H1 (cell line): ENCODE results near the gene MRPL52. TPM values are rescaled to one million over a fixed set of nuclear protein-coding genes. Genes with fewer than 3 reads are reported as not detected.

Experiments used
- CTCF ChIA-PET: fragments of 300-600 bp; sonication (Branson Sonifier 250); formaldehyde crosslinking; loops from one replicate; lab custom pipeline; 2021; ENCODE audit not compliant: partially characterized antibody; lab: Charles Lee
- POLR2A ChIA-PET: fragments of 300-600 bp; sonication (Branson Sonifier 250); formaldehyde crosslinking; loops from one replicate; lab custom pipeline; 2021; ENCODE audit warnings: inconsistent platforms; ENCODE audit not compliant: partially characterized antibody; lab: Charles Lee
- DNase-seq, 2 experiments: peaks; one replicate each; pipeline versions ENCODE4 v3.0.0 to v3.0.0-alpha.2; 2010 to 2022; ENCODE audit warnings: low spot score in 2 of 2, low read depth in 1 of 2, mixed read lengths in 1 of 2
- FAIRE-seq: peaks from 2 replicates; lab custom pipeline; 2011; peaks lifted over from hg19 to GRCh38; lab: Jason Lieb, UNC
- H2AFZ ChIP-seq: 2 replicates; pipeline ENCODE4 v1.8.1; 2012; ENCODE audit warnings: low read length, inconsistent platforms
- H2AK5ac ChIP-seq: 2 replicates; pipeline ENCODE4 v1.6.1; 2013; ENCODE audit warnings: low read depth, low read length
- H2BK120ac ChIP-seq: replicated peaks from 2 replicates; pipeline ENCODE3; 2013; ENCODE audit warnings: low read depth, low read length, inconsistent platforms
- H2BK12ac ChIP-seq: 2 replicates; pipeline ENCODE4 v1.6.1; 2013; ENCODE audit warnings: low read depth, low read length
- H2BK15ac ChIP-seq: 2 replicates; pipeline ENCODE4 v1.6.1; 2013; ENCODE audit warnings: low read length
- H2BK20ac ChIP-seq: 2 replicates; pipeline ENCODE4 v1.6.1; 2013; ENCODE audit warnings: low read length
- H2BK5ac ChIP-seq: 2 replicates; pipeline ENCODE4 v1.6.1; 2013; ENCODE audit warnings: low read depth, low read length
- H3K14ac ChIP-seq: 2 replicates; pipeline ENCODE4 v1.6.1; 2013; ENCODE audit warnings: inconsistent platforms; ENCODE audit not compliant: insufficient read length
- H3K18ac ChIP-seq: 2 replicates; pipeline ENCODE4 v1.6.1; 2013; ENCODE audit warnings: low read length; ENCODE audit errors: extremely low read depth
- H3K23ac ChIP-seq: 2 replicates; pipeline ENCODE4 v1.6.1; 2013; ENCODE audit warnings: inconsistent platforms; ENCODE audit not compliant: insufficient read length
- H3K23me2 ChIP-seq: 2 replicates; pipeline ENCODE4 v1.6.1; 2013; ENCODE audit warnings: low read depth, low read length
- H3K27ac ChIP-seq: 2 replicates; pipeline ENCODE4 v1.6.1; 2011; ENCODE audit warnings: low read depth, low read length, inconsistent platforms
- H3K27me3 ChIP-seq, 4 experiments: replicated peaks in 1 of 4; 1 replicate in 1 of 4; 2 replicates in 3 of 4; pipeline versions ENCODE4 v1.6.1 to v1.8.1; 2011 to 2013; ENCODE audit warnings: low read length in 3 of 4, mild to moderate bottlenecking in 3 of 4, inconsistent platforms in 2 of 4, mixed read lengths in 2 of 4, moderate library complexity in 1 of 4; ENCODE audit not compliant: control insufficient read depth in 3 of 4, insufficient read depth in 3 of 4; ENCODE audit errors: extremely low read depth in 1 of 4
- H3K36me3 ChIP-seq, 4 experiments: 2 replicates each; pipeline versions ENCODE4 v1.6.1 to v1.8.1; 2011 to 2013; ENCODE audit warnings: mild to moderate bottlenecking in 4 of 4, low read length in 3 of 4, moderate library complexity in 2 of 4, control low read depth in 1 of 4, inconsistent platforms in 1 of 4; ENCODE audit not compliant: insufficient read depth in 4 of 4, control insufficient read depth in 2 of 4
- H3K4ac ChIP-seq: replicated peaks from 2 replicates; pipeline ENCODE3; 2013; ENCODE audit warnings: low read length, low read depth, mixed read lengths, inconsistent platforms; ENCODE audit not compliant: insufficient read length
- H3K4me1 ChIP-seq, 4 experiments: replicated peaks in 1 of 4; 1 replicate in 1 of 4; 2 replicates in 3 of 4; pipeline versions ENCODE4 v1.6.1 to v1.8.1; 2011 to 2013; ENCODE audit warnings: low read length in 3 of 4, inconsistent platforms in 2 of 4, mixed read lengths in 1 of 4; ENCODE audit not compliant: insufficient read depth in 4 of 4, control insufficient read depth in 3 of 4
- H3K4me2 ChIP-seq, 2 experiments: 2 replicates each; pipeline versions ENCODE4 v1.6.1 to v1.8.1; 2011 to 2013; ENCODE audit warnings: low read depth in 2 of 2, low read length in 2 of 2, control low read depth in 1 of 2, inconsistent platforms in 1 of 2, mild to moderate bottlenecking in 1 of 2; ENCODE audit not compliant: insufficient read depth in 1 of 2
- H3K4me3 ChIP-seq, 4 experiments: fragments of 200-600, 300-600 bp in 1 of 4; sonication (generic), shearing (Covaris generic), sonication (Bioruptor Twin) in 1 of 4; 2 replicates each; pipeline versions ENCODE4 v1.5.1 to v1.8.1; 2011 to 2016; ENCODE audit warnings: low read length in 4 of 4, low read depth in 3 of 4, control low read depth in 2 of 4, inconsistent platforms in 2 of 4, mild to moderate bottlenecking in 2 of 4, mixed read lengths in 1 of 4, moderate library complexity in 1 of 4; ENCODE audit not compliant: insufficient read depth in 2 of 4; ENCODE audit errors: extremely low read depth in 1 of 4
- H3K56ac ChIP-seq: replicated peaks from 2 replicates; pipeline ENCODE3; 2013; ENCODE audit warnings: low read depth, mild to moderate bottlenecking, mixed read lengths, low read length, inconsistent platforms; ENCODE audit not compliant: insufficient read length
- H3K79me1 ChIP-seq: 2 replicates; pipeline ENCODE4 v1.6.1; 2013; ENCODE audit warnings: low read depth, low read length, control low read depth
- H3K79me2 ChIP-seq, 2 experiments: 2 replicates each; pipeline versions ENCODE4 v1.6.1 to v1.8.1; 2012 to 2013; ENCODE audit warnings: low read length in 2 of 2, mild to moderate bottlenecking in 2 of 2, inconsistent platforms in 1 of 2; ENCODE audit not compliant: insufficient read depth in 2 of 2, control insufficient read depth in 1 of 2
- H3K9ac ChIP-seq, 4 experiments: replicated peaks in 1 of 4; 1 replicate in 1 of 4; 2 replicates in 3 of 4; pipeline versions ENCODE4 v1.6.1 to v1.8.1; 2011 to 2013; ENCODE audit warnings: low read depth in 3 of 4, low read length in 3 of 4, control low read depth in 2 of 4, mild to moderate bottlenecking in 2 of 4, moderate library complexity in 2 of 4, inconsistent platforms in 1 of 4; ENCODE audit errors: extremely low read depth in 1 of 4
- H3K9me3 ChIP-seq, 2 experiments: 2 replicates each; pipeline versions ENCODE4 v1.6.1 to v1.8.1; 2012 to 2013; ENCODE audit warnings: mild to moderate bottlenecking in 2 of 2, moderate library complexity in 2 of 2, control low read depth in 1 of 2, inconsistent platforms in 1 of 2, low read depth in 1 of 2, low read length in 1 of 2, mixed read lengths in 1 of 2; ENCODE audit not compliant: insufficient read depth in 2 of 2
- H4K20me1 ChIP-seq, 2 experiments: replicated peaks in 1 of 2; 2 replicates each; pipeline versions ENCODE3 to v1.8.1; 2011 to 2013; ENCODE audit warnings: inconsistent platforms in 2 of 2, low read length in 2 of 2, mild to moderate bottlenecking in 1 of 2; ENCODE audit not compliant: insufficient read depth in 2 of 2, control insufficient read depth in 1 of 2
- H4K5ac ChIP-seq: 2 replicates; pipeline ENCODE4 v1.6.1; 2013; ENCODE audit warnings: low read length, low read depth, mixed read lengths, inconsistent platforms; ENCODE audit not compliant: insufficient read length
- H4K8ac ChIP-seq: 2 replicates; pipeline ENCODE4 v1.8.0; 2013; ENCODE audit warnings: mild to moderate bottlenecking, moderate library complexity, low read length, inconsistent platforms; ENCODE audit not compliant: insufficient read depth; ENCODE audit errors: extremely low read depth
- H4K91ac ChIP-seq: replicated peaks from 2 replicates; pipeline ENCODE3; 2013; ENCODE audit warnings: low read length, mixed read lengths, inconsistent platforms; ENCODE audit not compliant: insufficient read length
- CREB1 ChIP-seq: IDR thresholded peaks from 2 replicates; pipeline ENCODE4 v1.6.1; 2012; ENCODE audit warnings: inconsistent platforms
- EP300 ChIP-seq, 2 experiments: IDR thresholded peaks; 1 replicate in 1 of 2; 2 replicates in 1 of 2; pipeline ENCODE4 v1.6.1; 2011 to 2012; ENCODE audit warnings: low read depth in 2 of 2, low read length in 2 of 2, mild to moderate bottlenecking in 2 of 2, borderline replicate concordance in 1 of 2, inconsistent platforms in 1 of 2, moderate library complexity in 1 of 2
- POLR2A ChIP-seq, 2 experiments: IDR thresholded peaks; 1 replicate in 1 of 2; 2 replicates in 1 of 2; pipeline ENCODE4 v1.6.1; 2011; ENCODE audit warnings: low read depth in 2 of 2, low read length in 2 of 2, mild to moderate bottlenecking in 2 of 2; ENCODE audit errors: control extremely low read depth in 1 of 2
- TAF1 ChIP-seq: IDR thresholded peaks from 2 replicates; pipeline ENCODE4 v1.6.1; 2011; ENCODE audit warnings: mild to moderate bottlenecking, low read depth, low read length
- TBP ChIP-seq: IDR thresholded peaks from 2 replicates; pipeline ENCODE4 v1.6.1; 2011; ENCODE audit warnings: low read depth, low read length, improper control_type of control experiment
- WGBS, 2 experiments: shearing (Covaris generic) in 1 of 2; methylation state at CpG; one replicate each; pipeline versions ENCODE4 v1.1.6 to v1.1.7; 2013 to 2015; ENCODE audit warnings: low lambda C conversion rate in 2 of 2, mixed read lengths in 2 of 2, inconsistent platforms in 1 of 2, low coverage in 1 of 2, missing lambda C conversion rate in 1 of 2; ENCODE audit not compliant: insufficient replicate concordance in 2 of 2, insufficient coverage in 1 of 2, insufficient read length in 1 of 2; ENCODE audit errors: extremely low coverage in 1 of 2, missing lambda C conversion rate in 1 of 2; 5-methylcytosine and 5-hydroxymethylcytosine counted together
- polyA plus RNA-seq, 7 experiments: library from polyadenylated mRNA; depleted of rRNA in 3 of 7; stranded (reverse) in 5 of 7; unstranded in 2 of 7; fragments of >200 nt in 5 of 7; fragments of 200-250 nt in 2 of 7; gene quantifications; 1 replicate in 5 of 7; 2 replicates in 1 of 7; 4 replicates in 1 of 7; pipeline versions ENCODE4 v1.2.1 to v1.2.3, GENCODE V29; 2011 to 2013; ENCODE audit warnings: missing spikeins in 2 of 7, mixed read lengths in 2 of 7
- total RNA-seq: library from RNA; stranded (reverse); fragmentation: NEBNext Ultra II Directional; extraction: Animal tissue kit (Norgen Biotek cat#: 25700); gene quantifications from 2 replicates; pipeline ENCODE4 v1.2.1, GENCODE V29; 2021
- TF ChIP-seq, protein P1 (sequence below): IDR thresholded peaks from 2 replicates; pipeline ENCODE4 v1.6.1; 2011; ENCODE audit warnings: low read depth, mild to moderate bottlenecking, low read length; ENCODE audit not compliant: insufficient read depth

MRPL52 gene
- total and polyA plus RNA-seq, 2 of the 8 experiments (the other 6 are each of a cell fraction or from before 2014, with no cell fraction given), result 70.5 to 176 TPM

DNA sequence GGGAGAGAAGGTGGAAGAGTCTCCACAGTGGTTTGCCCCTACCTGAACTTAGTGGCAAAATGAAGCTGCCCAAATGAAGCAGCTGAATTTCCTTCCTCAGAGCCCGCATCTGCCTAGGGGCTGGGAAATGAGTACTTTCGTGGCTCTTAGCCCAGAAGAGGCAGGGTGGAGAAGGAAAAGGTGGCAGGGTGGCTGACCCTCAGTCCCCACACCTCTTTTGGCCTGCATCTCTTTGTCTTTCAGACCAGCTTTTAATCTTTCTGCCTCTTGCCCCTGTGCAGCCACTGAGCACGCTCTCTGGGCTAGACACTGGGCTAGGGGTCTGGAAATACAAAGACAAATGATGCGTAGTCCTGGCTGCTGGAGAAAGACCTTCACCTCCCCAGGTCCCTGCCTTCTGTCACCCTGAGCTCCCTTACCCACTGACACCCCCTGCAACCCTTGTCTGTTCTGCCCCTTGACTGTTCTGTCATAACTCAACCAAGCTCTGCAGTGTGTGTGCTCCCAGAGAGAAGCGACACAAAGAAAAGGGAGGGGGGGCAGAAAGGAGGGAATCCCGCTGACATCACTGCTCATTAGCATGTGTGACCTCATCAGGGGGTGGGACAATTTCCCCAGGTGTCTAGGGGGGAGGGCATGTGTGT is 53.0 kb downstream of the MRPL52 start:
- 52% methylated on average over 6 of the region's 6 CpGs; no CpG with 5 or more reads in 1 of the 2 experiments for WGBS, 2 experiments

More for the DNA sequence above, 53.0 kb downstream of the MRPL52 start:
- Histone ChIP-seq H4K91ac (no peak overlapping the region), H3K14ac (no peak overlapping the region), H3K79me2 (no peaks in the 10 kb centered on the region), H2BK12ac (peak overlapping the region; percentile 43), H3K27me3 (peaks cover 0 to 17% (median 11%) of the 10 kb centered on the region in 4 experiments; a peak in 6 of 7 replicates), H2BK15ac (peak overlapping the region; percentile 61; the same call in 1 of the 2 replicates), H2AK5ac (no peak overlapping the region), H3K23me2 (peaks cover 14% of the 10 kb centered on the region), H3K27ac (no peak overlapping the region), H3K56ac (no peak overlapping the region), H4K8ac (no peak overlapping the region), H3K9me3 (no peaks in the 10 kb centered on the region), H2AFZ (0 out of 2 replicates have a peak overlapping the region, but pooled peaks have one; percentile 46), H2BK120ac (no peak overlapping the region), H3K4me3 (peak overlapping the region; percentile 11 to 55 (median 16); a peak in 5 of 8 replicates), H4K5ac (no peak overlapping the region), H3K4me2 (peak overlapping the region; percentile 65 to 75), H3K9ac (peak overlapping the region; percentile 11 to 56 (median 20); a peak in 5 of 7 replicates), H3K4ac (no peak overlapping the region), H3K79me1 (no peaks in the 10 kb centered on the region), H3K4me1 (peaks cover 7 to 21% (median 11%) of the 10 kb centered on the region in 4 experiments), H3K23ac (no peak overlapping the region), H3K36me3 (no peaks in the 10 kb centered on the region; a peak in 1 of 8 replicates), H2BK5ac (peak overlapping the region; percentile 66; the same call in 1 of the 2 replicates), H2BK20ac (no peak overlapping the region), H3K18ac (peak overlapping the region; percentile 60), H4K20me1 (no peaks in the 10 kb centered on the region)
- FAIRE-seq, result no peak
- ChIA-PET POLR2A (interaction anchor here (0.5 to 7.2 kb wide), 12 partner anchors 8 to 666 kb away, joined by 3 to 54 read pairs (median 5); partner anchors contain the start of genes LRP10, PRMT5 and RBM23), CTCF (interaction anchor here (0.6 to 56.0 kb wide), 17 partner anchors 10 to 318 kb away, joined by 3 to 1562 read pairs (median 4); partner anchors contain the start of genes LRP10, MMP14, MRPL52 and SLC7A7)
- peak in 1 of 2 experiments; percentile 64 for DNase-seq
- TF ChIP-seq, protein P1, sequence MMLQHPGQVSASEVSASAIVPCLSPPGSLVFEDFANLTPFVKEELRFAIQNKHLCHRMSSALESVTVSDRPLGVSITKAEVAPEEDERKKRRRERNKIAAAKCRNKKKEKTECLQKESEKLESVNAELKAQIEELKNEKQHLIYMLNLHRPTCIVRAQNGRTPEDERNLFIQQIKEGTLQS, result 0 out of 2 replicates have a peak, but pooled peaks have one; percentile 14
- TF ChIP-seq TAF1 (peak; percentile 65; the same call in 1 of the 2 replicates), CREB1 (peak; percentile 69), EP300 (IDR thresholded peaks at IDR 0.05; ENCODE audit: borderline replicate concordance in 1 of 2, low read depth in 2 of 2, low read length in 2 of 2) (no peak), TBP (0 out of 2 replicates have a peak, but pooled peaks have one; percentile 3), POLR2A (IDR thresholded peaks at IDR 0.05; ENCODE audit: control extremely low read depth in 1 of 2, low read depth in 2 of 2, low read length in 2 of 2) (peak in 1 of 2 experiments; percentile 65; a peak in 2 of 3 replicates)
